H1 (cell line): ENCODE data around the gene DENND2A. TPM values are rescaled to one million over a fixed set of nuclear protein-coding genes. Genes with fewer than 3 reads are reported as not detected.

Experiments
- CTCF ChIA-PET: fragments of 300-600 bp; sonication (Branson Sonifier 250); formaldehyde crosslinking; loops from one replicate; lab custom pipeline; 2021; ENCODE audit not compliant: partially characterized antibody; lab: Charles Lee
- POLR2A ChIA-PET: fragments of 300-600 bp; sonication (Branson Sonifier 250); formaldehyde crosslinking; loops from one replicate; lab custom pipeline; 2021; ENCODE audit warnings: inconsistent platforms; ENCODE audit not compliant: partially characterized antibody; lab: Charles Lee
- DNase-seq, 2 experiments: peaks; one replicate each; pipeline versions ENCODE4 v3.0.0 to v3.0.0-alpha.2; 2010 to 2022; ENCODE audit warnings: low spot score in 2 of 2, low read depth in 1 of 2, mixed read lengths in 1 of 2
- FAIRE-seq: peaks from 2 replicates; lab custom pipeline; 2011; peaks lifted over from hg19 to GRCh38; lab: Jason Lieb, UNC
- H2AFZ ChIP-seq: 2 replicates; pipeline ENCODE4 v1.8.1; 2012; ENCODE audit warnings: low read length, inconsistent platforms
- H2AK5ac ChIP-seq: 2 replicates; pipeline ENCODE4 v1.6.1; 2013; ENCODE audit warnings: low read depth, low read length
- H2BK120ac ChIP-seq: replicated peaks from 2 replicates; pipeline ENCODE3; 2013; ENCODE audit warnings: low read depth, low read length, inconsistent platforms
- H2BK12ac ChIP-seq: 2 replicates; pipeline ENCODE4 v1.6.1; 2013; ENCODE audit warnings: low read depth, low read length
- H2BK15ac ChIP-seq: 2 replicates; pipeline ENCODE4 v1.6.1; 2013; ENCODE audit warnings: low read length
- H2BK20ac ChIP-seq: 2 replicates; pipeline ENCODE4 v1.6.1; 2013; ENCODE audit warnings: low read length
- H2BK5ac ChIP-seq: 2 replicates; pipeline ENCODE4 v1.6.1; 2013; ENCODE audit warnings: low read depth, low read length
- H3K14ac ChIP-seq: 2 replicates; pipeline ENCODE4 v1.6.1; 2013; ENCODE audit warnings: inconsistent platforms; ENCODE audit not compliant: insufficient read length
- H3K18ac ChIP-seq: 2 replicates; pipeline ENCODE4 v1.6.1; 2013; ENCODE audit warnings: low read length; ENCODE audit errors: extremely low read depth
- H3K23ac ChIP-seq: 2 replicates; pipeline ENCODE4 v1.6.1; 2013; ENCODE audit warnings: inconsistent platforms; ENCODE audit not compliant: insufficient read length
- H3K23me2 ChIP-seq: 2 replicates; pipeline ENCODE4 v1.6.1; 2013; ENCODE audit warnings: low read depth, low read length
- H3K27ac ChIP-seq: 2 replicates; pipeline ENCODE4 v1.6.1; 2011; ENCODE audit warnings: low read depth, low read length, inconsistent platforms
- H3K27me3 ChIP-seq, 4 experiments: replicated peaks in 1 of 4; 1 replicate in 1 of 4; 2 replicates in 3 of 4; pipeline versions ENCODE4 v1.6.1 to v1.8.1; 2011 to 2013; ENCODE audit warnings: low read length in 3 of 4, mild to moderate bottlenecking in 3 of 4, inconsistent platforms in 2 of 4, mixed read lengths in 2 of 4, moderate library complexity in 1 of 4; ENCODE audit not compliant: control insufficient read depth in 3 of 4, insufficient read depth in 3 of 4; ENCODE audit errors: extremely low read depth in 1 of 4
- H3K36me3 ChIP-seq, 4 experiments: 2 replicates each; pipeline versions ENCODE4 v1.6.1 to v1.8.1; 2011 to 2013; ENCODE audit warnings: mild to moderate bottlenecking in 4 of 4, low read length in 3 of 4, moderate library complexity in 2 of 4, control low read depth in 1 of 4, inconsistent platforms in 1 of 4; ENCODE audit not compliant: insufficient read depth in 4 of 4, control insufficient read depth in 2 of 4
- H3K4ac ChIP-seq: replicated peaks from 2 replicates; pipeline ENCODE3; 2013; ENCODE audit warnings: low read length, low read depth, mixed read lengths, inconsistent platforms; ENCODE audit not compliant: insufficient read length
- H3K4me1 ChIP-seq, 4 experiments: replicated peaks in 1 of 4; 1 replicate in 1 of 4; 2 replicates in 3 of 4; pipeline versions ENCODE4 v1.6.1 to v1.8.1; 2011 to 2013; ENCODE audit warnings: low read length in 3 of 4, inconsistent platforms in 2 of 4, mixed read lengths in 1 of 4; ENCODE audit not compliant: insufficient read depth in 4 of 4, control insufficient read depth in 3 of 4
- H3K4me2 ChIP-seq, 2 experiments: 2 replicates each; pipeline versions ENCODE4 v1.6.1 to v1.8.1; 2011 to 2013; ENCODE audit warnings: low read depth in 2 of 2, low read length in 2 of 2, control low read depth in 1 of 2, inconsistent platforms in 1 of 2, mild to moderate bottlenecking in 1 of 2; ENCODE audit not compliant: insufficient read depth in 1 of 2
- H3K4me3 ChIP-seq, 4 experiments: fragments of 200-600, 300-600 bp in 1 of 4; sonication (generic), shearing (Covaris generic), sonication (Bioruptor Twin) in 1 of 4; 2 replicates each; pipeline versions ENCODE4 v1.5.1 to v1.8.1; 2011 to 2016; ENCODE audit warnings: low read length in 4 of 4, low read depth in 3 of 4, control low read depth in 2 of 4, inconsistent platforms in 2 of 4, mild to moderate bottlenecking in 2 of 4, mixed read lengths in 1 of 4, moderate library complexity in 1 of 4; ENCODE audit not compliant: insufficient read depth in 2 of 4; ENCODE audit errors: extremely low read depth in 1 of 4
- H3K56ac ChIP-seq: replicated peaks from 2 replicates; pipeline ENCODE3; 2013; ENCODE audit warnings: low read depth, mild to moderate bottlenecking, mixed read lengths, low read length, inconsistent platforms; ENCODE audit not compliant: insufficient read length
- H3K79me1 ChIP-seq: 2 replicates; pipeline ENCODE4 v1.6.1; 2013; ENCODE audit warnings: low read depth, low read length, control low read depth
- H3K79me2 ChIP-seq, 2 experiments: 2 replicates each; pipeline versions ENCODE4 v1.6.1 to v1.8.1; 2012 to 2013; ENCODE audit warnings: low read length in 2 of 2, mild to moderate bottlenecking in 2 of 2, inconsistent platforms in 1 of 2; ENCODE audit not compliant: insufficient read depth in 2 of 2, control insufficient read depth in 1 of 2
- H3K9ac ChIP-seq, 4 experiments: replicated peaks in 1 of 4; 1 replicate in 1 of 4; 2 replicates in 3 of 4; pipeline versions ENCODE4 v1.6.1 to v1.8.1; 2011 to 2013; ENCODE audit warnings: low read depth in 3 of 4, low read length in 3 of 4, control low read depth in 2 of 4, mild to moderate bottlenecking in 2 of 4, moderate library complexity in 2 of 4, inconsistent platforms in 1 of 4; ENCODE audit errors: extremely low read depth in 1 of 4
- H3K9me3 ChIP-seq, 2 experiments: 2 replicates each; pipeline versions ENCODE4 v1.6.1 to v1.8.1; 2012 to 2013; ENCODE audit warnings: mild to moderate bottlenecking in 2 of 2, moderate library complexity in 2 of 2, control low read depth in 1 of 2, inconsistent platforms in 1 of 2, low read depth in 1 of 2, low read length in 1 of 2, mixed read lengths in 1 of 2; ENCODE audit not compliant: insufficient read depth in 2 of 2
- H4K20me1 ChIP-seq, 2 experiments: replicated peaks in 1 of 2; 2 replicates each; pipeline versions ENCODE3 to v1.8.1; 2011 to 2013; ENCODE audit warnings: inconsistent platforms in 2 of 2, low read length in 2 of 2, mild to moderate bottlenecking in 1 of 2; ENCODE audit not compliant: insufficient read depth in 2 of 2, control insufficient read depth in 1 of 2
- H4K5ac ChIP-seq: 2 replicates; pipeline ENCODE4 v1.6.1; 2013; ENCODE audit warnings: low read length, low read depth, mixed read lengths, inconsistent platforms; ENCODE audit not compliant: insufficient read length
- H4K8ac ChIP-seq: 2 replicates; pipeline ENCODE4 v1.8.0; 2013; ENCODE audit warnings: mild to moderate bottlenecking, moderate library complexity, low read length, inconsistent platforms; ENCODE audit not compliant: insufficient read depth; ENCODE audit errors: extremely low read depth
- H4K91ac ChIP-seq: replicated peaks from 2 replicates; pipeline ENCODE3; 2013; ENCODE audit warnings: low read length, mixed read lengths, inconsistent platforms; ENCODE audit not compliant: insufficient read length
- BRCA1 ChIP-seq: IDR thresholded peaks from 2 replicates; pipeline ENCODE4 v1.6.1; 2012; ENCODE audit warnings: low read depth, low read length, improper control_type of control experiment
- CBX5 ChIP-seq: fragments of 300-800, 300-1000 bp; sonication (generic); IDR thresholded peaks from 2 replicates; pipeline ENCODE4 v1.7.1; 2016; ENCODE audit warnings: antibody characterized with exemption, low read length, low read depth
- CEBPB ChIP-seq: IDR thresholded peaks from 2 replicates; pipeline ENCODE4 v1.6.1; 2012; ENCODE audit warnings: low read depth, low read length
- EGR1 ChIP-seq: IDR thresholded peaks from 2 replicates; pipeline ENCODE4 v1.6.1; 2011; ENCODE audit warnings: low read depth, low read length, borderline replicate concordance
- HDAC6 ChIP-seq: IDR thresholded peaks from one replicate; pipeline ENCODE4 v1.7.1; 2012; ENCODE audit warnings: low read depth, mild to moderate bottlenecking, inconsistent platforms, low read length, moderate library complexity
- KDM4A ChIP-seq: IDR thresholded peaks from one replicate; pipeline ENCODE4 v1.7.1; 2012; ENCODE audit warnings: low read depth, mild to moderate bottlenecking, moderate library complexity, low read length, inconsistent platforms; ENCODE audit not compliant: severe bottlenecking
- NRF1 ChIP-seq: IDR thresholded peaks from 2 replicates; pipeline ENCODE4 v1.6.1; 2011; ENCODE audit warnings: mild to moderate bottlenecking, low read depth, low read length, improper control_type of control experiment
- POLR2A ChIP-seq, 2 experiments: IDR thresholded peaks; 1 replicate in 1 of 2; 2 replicates in 1 of 2; pipeline ENCODE4 v1.6.1; 2011; ENCODE audit warnings: low read depth in 2 of 2, low read length in 2 of 2, mild to moderate bottlenecking in 2 of 2; ENCODE audit errors: control extremely low read depth in 1 of 2
- SAP30 ChIP-seq: fragments of 300-600 bp; sonication (generic); IDR thresholded peaks from 2 replicates; pipeline ENCODE4 v1.7.1; 2012; ENCODE audit warnings: low read length, moderate library complexity, mild to moderate bottlenecking, inconsistent platforms; ENCODE audit not compliant: insufficient read depth, insufficient replicate concordance
- SP4 ChIP-seq: IDR thresholded peaks from 2 replicates; pipeline ENCODE4 v1.6.1; 2012; ENCODE audit warnings: low read length, inconsistent platforms
- YY1 ChIP-seq: IDR thresholded peaks from 2 replicates; pipeline ENCODE4 v1.6.1; 2011; ENCODE audit warnings: low read depth, mild to moderate bottlenecking, low read length
- WGBS, 2 experiments: shearing (Covaris generic) in 1 of 2; methylation state at CpG; one replicate each; pipeline versions ENCODE4 v1.1.6 to v1.1.7; 2013 to 2015; ENCODE audit warnings: low lambda C conversion rate in 2 of 2, mixed read lengths in 2 of 2, inconsistent platforms in 1 of 2, low coverage in 1 of 2, missing lambda C conversion rate in 1 of 2; ENCODE audit not compliant: insufficient replicate concordance in 2 of 2, insufficient coverage in 1 of 2, insufficient read length in 1 of 2; ENCODE audit errors: extremely low coverage in 1 of 2, missing lambda C conversion rate in 1 of 2; 5-methylcytosine and 5-hydroxymethylcytosine counted together
- polyA plus RNA-seq, 7 experiments: library from polyadenylated mRNA; depleted of rRNA in 3 of 7; stranded (reverse) in 5 of 7; unstranded in 2 of 7; fragments of >200 nt in 5 of 7; fragments of 200-250 nt in 2 of 7; gene quantifications; 1 replicate in 5 of 7; 2 replicates in 1 of 7; 4 replicates in 1 of 7; pipeline versions ENCODE4 v1.2.1 to v1.2.3, GENCODE V29; 2011 to 2013; ENCODE audit warnings: missing spikeins in 2 of 7, mixed read lengths in 2 of 7
- total RNA-seq: library from RNA; stranded (reverse); fragmentation: NEBNext Ultra II Directional; extraction: Animal tissue kit (Norgen Biotek cat#: 25700); gene quantifications from 2 replicates; pipeline ENCODE4 v1.2.1, GENCODE V29; 2021

The DENND2A gene
- total and polyA plus RNA-seq, 2 of the 8 experiments (the other 6 are each of a cell fraction or from before 2014, with no cell fraction given): 5.0 to 13.0 TPM

GRCh38 chr7:140542228-140542603, 98.4 kb downstream of the DENND2A start:
- 44% methylated on average over 6 of the region's 7 CpGs; no CpG with 5 or more reads in 1 of the 2 experiments for WGBS, 2 experiments
- 0 out of 2 replicates have a peak overlapping the region, but pooled peaks have one; percentile 17 for H2AFZ ChIP-seq
- H3K27ac ChIP-seq: peak overlapping the region; percentile 85; the same call in 1 of the 2 replicates
- TF ChIP-seq YY1 (no peak), CEBPB (no peak), CBX5 (no peak), EGR1 (no peak), NRF1 (no peak), BRCA1 (no peak), POLR2A (IDR thresholded peaks at IDR 0.05; ENCODE audit: control extremely low read depth in 1 of 2, low read depth in 2 of 2, low read length in 2 of 2) (no peak), SAP30 (no peak), SP4 (no peak), KDM4A (no peak), HDAC6 (no peak)

More at GRCh38 chr7:140542228-140542603, 98.4 kb downstream of the DENND2A start:
- no peak for FAIRE-seq
- peak overlapping the region; percentile 95 for H2BK5ac ChIP-seq
- H3K79me1 ChIP-seq: no peaks in the 10 kb centered on the region
- no peak overlapping the region for H4K8ac ChIP-seq
- ChIA-PET POLR2A (interaction anchor here (0.6 to 1.1 kb wide), 6 partner anchors 9 to 213 kb away, joined by 3 to 5 read pairs (median 4); no protein-coding TSS in a partner anchor), CTCF (interaction anchor here (0.6 to 2.7 kb wide), 9 partner anchors 10 to 104 kb away, joined by 3 to 10 read pairs (median 3); no protein-coding TSS in a partner anchor)
- peak overlapping the region; percentile 76 to 79 for H3K4me2 ChIP-seq
- no peaks in the 10 kb centered on the region for H3K27me3 ChIP-seq
- H2BK15ac ChIP-seq: peak overlapping the region; percentile 88; the same call in 1 of the 2 replicates
- no peak for DNase-seq
- H3K56ac ChIP-seq: no peak overlapping the region
- peaks cover 6 to 22% (median 8%) of the 10 kb centered on the region in 4 experiments for H3K4me1 ChIP-seq
- H3K4ac ChIP-seq: no peak overlapping the region
- no peaks in the 10 kb centered on the region for H4K20me1 ChIP-seq
- no peaks in the 10 kb centered on the region for H3K79me2 ChIP-seq
- H3K9me3 ChIP-seq: no peaks in the 10 kb centered on the region
- H4K91ac ChIP-seq: peak overlapping the region; percentile 32
- peak overlapping the region; percentile 52 for H2BK120ac ChIP-seq
- H3K36me3 ChIP-seq: no peaks in the 10 kb centered on the region
- H3K9ac ChIP-seq: peak overlapping the region in 2 of 4 experiments; percentile 56 to 63; a peak in 2 of 7 replicates
- H4K5ac ChIP-seq: peak overlapping the region; percentile 15
- H2BK20ac ChIP-seq: peak overlapping the region; percentile 86; the same call in 1 of the 2 replicates
- H3K23ac ChIP-seq: no peak overlapping the region
- H3K14ac ChIP-seq: no peak overlapping the region
- H3K4me3 ChIP-seq: peak overlapping the region in 2 of 4 experiments; percentile 42 to 48; a peak in 4 of 8 replicates
- H2BK12ac ChIP-seq: peak overlapping the region; percentile 85
- H2AK5ac ChIP-seq: no peak overlapping the region
- H3K23me2 ChIP-seq: peaks cover 6% of the 10 kb centered on the region; the same call in 1 of the 2 replicates
- H3K18ac ChIP-seq: peak overlapping the region; percentile 92
